Bone marrow (tissue), 2 donors: ENCODE data around the gene BRD9.

Experiments
- DNase-seq, 2 donors: peaks; one replicate each; lab custom pipeline; 2025; lab: John Stamatoyannopoulos, UW

BRD9 gene

DNA sequence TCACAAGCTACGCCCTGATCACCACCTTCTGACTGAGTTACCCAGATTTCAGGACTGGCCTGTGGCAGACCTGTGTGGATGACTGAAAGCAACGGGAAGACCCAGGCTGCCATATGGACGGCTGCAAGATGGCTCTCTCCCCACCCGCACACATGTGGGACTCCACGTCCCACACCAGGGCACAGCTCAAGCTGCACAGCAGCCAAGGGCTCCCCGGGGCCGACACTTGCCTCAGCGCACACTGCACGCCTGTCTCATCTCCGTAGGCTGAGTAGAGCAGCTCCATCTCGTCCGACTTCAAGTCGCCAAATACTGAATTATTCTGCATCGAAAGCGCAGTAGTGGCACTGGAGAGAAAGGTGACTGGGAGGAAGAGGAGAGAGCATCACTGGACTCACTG is 14.5 kb downstream of the BRD9 start:
- no peak for DNase-seq

DNA sequence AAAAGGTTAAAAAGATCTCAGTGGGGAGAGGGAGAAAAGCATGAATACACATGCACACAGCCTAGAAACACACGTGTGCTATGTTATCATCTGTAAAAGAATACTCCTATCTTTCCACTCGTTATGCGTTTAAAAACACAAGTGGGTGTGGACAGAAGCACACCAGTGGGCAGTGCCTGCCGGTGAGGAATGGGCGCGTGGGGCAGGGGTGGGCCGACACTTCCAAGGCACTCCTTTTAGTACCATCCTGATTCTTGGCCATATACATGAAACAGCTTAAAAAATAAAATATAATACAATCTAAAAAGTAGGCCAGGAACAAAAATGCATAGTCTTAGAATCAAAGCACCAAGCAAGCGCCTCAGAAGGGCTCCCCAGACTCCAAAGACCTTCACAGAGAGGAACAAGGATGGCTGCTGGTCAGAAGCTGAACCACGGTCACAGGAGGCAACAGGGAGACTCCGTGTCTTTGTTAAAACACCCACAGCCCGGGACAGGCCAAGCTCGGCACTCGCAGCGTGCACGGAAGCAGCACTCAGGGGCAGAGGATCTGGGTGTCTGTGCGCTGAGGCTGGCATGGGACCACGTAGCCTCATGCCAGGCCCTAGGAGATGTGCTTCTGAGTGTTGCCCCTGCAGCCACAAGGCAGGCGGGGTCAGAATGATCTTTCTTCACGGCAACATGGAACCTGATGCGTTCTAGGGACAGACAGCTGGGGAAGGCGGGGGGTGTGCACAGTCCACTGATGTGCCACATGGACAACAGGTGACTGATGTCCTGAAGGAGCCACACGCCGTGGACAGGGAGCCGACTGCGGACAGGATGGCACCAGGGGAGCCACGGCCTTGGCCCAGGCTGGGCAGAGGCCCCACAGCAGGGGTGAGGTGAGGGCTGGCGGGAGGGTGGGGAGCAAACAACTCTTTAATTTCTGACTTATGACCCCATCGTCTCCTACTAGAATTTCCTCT is 15.9 kb downstream of the BRD9 start:
- no peak for DNase-seq

DNA sequence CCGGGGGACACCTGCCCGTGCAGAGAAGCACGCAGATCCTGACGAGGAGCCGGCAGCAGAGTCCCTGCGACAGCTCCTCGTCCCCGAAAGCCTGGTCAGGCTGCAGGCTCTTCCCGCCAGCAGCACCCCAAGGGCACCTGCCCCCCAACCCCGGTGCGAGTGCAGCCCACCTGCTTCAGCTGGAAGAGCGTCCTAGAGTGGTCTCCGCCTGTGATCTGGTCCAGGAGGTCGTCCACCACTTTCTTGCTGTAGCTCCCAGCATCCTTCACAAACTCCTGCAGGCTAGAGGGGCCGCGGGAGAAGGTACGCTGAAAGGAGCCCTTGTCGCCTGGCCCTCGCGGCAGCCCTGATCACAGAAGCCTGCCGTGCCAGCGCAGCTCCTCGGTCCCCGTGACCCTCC is 16.7 kb downstream of the BRD9 start:
- no peak for DNase-seq

DNA sequence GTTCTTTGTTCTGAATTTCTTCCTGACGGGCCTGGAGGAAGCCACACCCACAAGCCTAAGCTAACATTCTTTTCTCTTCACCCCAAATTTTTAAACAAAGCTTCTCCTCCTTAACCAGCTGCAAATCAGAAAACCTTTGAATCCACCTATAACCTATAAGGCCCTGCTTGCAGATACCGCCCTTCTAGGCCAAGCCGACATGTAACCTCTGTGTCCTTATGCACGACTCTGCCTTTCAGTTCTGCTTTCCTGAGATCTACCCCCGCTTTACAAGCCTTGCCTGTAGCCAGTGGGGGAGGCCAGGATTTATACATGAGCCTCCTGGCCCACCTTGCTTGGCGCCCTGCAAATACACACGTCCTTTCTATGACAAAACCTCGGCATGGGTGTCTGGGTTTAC is 19.3 kb downstream of the BRD9 start:
- no peak for DNase-seq

DNA sequence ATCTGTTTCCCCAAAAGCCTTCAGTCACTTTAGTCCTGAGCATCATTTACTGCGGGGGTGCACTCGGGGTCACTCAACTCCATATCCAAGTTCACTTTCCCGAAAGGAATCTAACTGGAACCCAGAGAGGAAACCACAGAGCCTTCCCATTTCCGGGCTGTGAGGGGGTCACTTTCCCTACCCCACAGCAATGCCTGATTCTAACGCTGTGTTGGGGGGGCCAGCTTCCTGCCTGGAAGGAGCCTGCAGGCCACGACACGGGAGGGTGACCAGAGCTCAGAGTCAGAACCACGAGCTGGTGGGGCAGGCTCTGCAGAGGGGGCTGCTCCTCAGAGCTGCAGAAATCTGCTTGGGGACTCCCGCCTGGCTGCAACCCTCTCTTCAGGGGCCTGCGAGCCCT is 20.3 kb downstream of the BRD9 start:
- DNase-seq = no peak

- DNase-seq = no peak
Measured at GRCh38 chr5:871596-872298, 20.9 kb downstream of the BRD9 start.

- no peak for DNase-seq
Measured at GRCh38 chr5:870956-871355, 21.6 kb downstream of the BRD9 start.

- DNase-seq = no peak
Measured at GRCh38 chr5:868428-869135, 24.0 kb downstream of the BRD9 start.

- no peak for DNase-seq
Measured at GRCh38 chr5:867300-867870, 25.2 kb downstream of the BRD9 start.

DNA sequence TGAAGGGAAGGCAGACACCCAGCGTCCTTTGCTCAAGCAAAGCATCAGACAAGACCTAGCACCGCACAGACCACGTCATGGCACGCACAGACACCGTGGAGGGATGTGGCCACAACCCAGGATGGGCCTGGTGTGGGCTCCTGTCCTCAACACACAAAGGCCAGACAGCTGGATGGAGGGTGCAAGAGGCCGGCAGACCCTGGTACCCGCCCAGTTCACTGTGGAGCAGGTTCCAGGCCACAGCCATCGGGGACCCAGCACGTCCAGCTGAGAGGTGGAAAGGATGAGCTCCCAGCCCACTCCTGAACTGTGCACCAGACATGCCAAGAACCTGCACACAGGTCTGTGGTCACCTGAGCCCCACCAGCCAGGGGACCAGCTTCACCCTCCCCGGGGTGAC is 26.8 kb downstream of the BRD9 start:
- no peak for DNase-seq

DNA sequence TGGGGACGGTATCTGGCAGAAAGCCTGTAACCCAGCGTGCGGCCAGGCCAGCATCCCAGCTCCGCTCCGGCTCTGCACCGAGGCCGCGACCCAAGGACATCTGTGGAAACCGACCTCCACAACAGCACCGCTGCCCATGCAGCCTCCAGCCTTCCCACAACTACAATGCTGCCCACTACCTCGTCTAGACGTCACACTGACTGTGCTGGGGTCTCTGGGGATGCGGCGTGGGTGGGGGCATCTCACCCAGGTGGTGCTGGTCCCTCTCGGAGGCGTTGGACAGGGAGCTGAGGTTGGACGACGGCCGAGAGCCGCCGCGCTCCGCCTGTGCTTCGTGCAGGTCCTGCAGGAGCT is 27.5 kb downstream of the BRD9 start:
- no peak for DNase-seq

DNA sequence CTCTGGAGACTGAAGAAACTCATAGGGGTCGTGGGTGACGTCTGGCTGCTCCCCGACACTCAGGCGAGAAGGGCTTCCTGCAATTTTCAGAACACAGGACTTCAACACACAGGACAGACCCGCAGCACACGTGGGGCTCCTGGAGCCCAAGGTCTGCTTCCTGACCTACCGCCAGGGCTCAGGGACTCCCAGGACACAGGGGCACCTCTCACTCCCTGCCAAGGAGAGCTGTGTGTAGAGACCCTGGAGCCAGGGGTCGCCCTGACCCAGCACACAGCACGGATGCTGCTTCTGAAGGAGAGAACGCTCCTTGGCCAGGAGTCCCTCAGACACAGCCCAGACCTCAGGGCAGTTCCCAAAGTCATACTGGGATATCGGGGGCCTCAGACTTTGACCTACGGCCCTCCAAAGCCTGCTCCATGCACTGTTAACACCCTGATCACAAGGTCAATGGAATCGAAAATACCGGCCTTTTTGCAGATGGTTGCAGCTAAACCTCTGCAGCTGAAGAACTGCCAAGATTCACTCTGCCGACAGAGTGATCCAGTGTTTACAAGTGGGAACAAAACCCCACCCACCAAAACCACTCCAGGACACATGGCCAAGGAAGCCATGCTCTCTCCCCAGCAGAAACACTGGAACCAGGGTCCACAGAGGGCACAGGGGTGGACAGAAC is 28.0 kb downstream of the BRD9 start:
- no peak for DNase-seq

DNA sequence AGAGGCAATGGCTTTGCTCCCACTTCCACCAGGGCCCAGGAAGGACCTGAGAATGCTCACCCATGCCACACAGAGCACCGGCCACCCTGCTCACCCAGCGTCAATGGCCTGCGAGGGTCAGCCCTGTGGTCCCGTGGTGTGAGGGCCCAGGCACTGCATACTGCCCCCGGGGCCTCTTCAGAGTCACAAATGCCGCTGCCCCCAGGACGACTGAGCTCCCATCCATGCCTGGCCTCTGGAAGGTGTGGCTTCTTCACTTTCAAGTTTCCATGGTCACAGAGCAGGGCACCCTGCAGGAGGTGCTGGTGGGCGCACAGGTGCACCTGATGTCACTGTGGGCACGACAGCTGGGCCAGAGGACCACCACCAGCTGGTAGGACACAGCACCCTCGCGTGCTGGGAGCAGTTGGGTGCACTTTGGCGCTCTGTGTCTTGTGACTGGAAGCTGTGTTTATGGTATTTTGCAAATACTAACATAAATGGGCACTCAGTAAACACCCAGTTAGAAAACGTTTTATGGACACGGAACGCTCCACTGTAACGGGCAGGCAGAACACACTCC is 29.3 kb downstream of the BRD9 start:
- DNase-seq = no peak

DNA sequence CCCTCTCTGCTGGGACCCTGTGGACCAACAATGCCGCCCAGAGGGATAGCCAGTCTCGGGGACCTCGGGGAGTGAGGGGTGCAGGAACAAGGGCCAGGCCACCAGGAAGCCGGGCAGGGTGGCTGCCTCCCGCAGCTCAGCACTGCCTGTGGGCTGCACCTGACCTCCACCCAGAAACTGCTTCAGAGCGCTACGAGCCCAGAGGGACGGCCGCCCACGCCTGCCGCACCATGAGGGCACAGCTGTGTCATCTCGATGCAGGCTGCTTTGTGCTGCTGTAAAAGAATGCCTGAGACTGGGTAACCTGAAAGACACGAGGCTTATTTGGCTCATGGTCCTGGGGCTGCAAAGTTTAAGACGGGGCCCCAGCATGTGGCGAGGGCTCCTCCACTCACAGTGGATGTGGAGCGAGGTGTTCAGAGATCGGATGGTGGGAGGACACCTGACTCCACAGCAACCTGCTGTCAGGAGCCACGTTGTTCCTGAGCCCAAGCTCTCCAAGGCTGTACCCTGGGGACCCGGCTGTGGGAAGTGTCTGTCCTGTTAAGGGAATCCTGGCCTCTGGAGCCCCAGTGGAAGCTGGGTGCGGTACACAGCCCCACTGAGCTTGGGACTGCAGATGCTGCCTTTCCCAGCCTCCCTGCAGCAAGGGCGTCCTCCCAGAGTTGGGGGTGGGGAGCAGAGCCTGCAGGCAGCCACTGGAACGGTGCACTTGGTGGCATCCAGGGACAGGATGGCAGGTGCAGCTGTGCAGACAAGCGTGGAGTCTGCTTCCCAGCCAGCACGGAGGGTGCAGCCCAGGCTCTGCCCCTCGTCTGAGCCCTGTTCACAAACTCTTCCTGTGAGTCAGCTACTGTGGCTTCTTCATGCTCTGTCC is 30.0 kb downstream of the BRD9 start:
- DNase-seq = no peak

DNA sequence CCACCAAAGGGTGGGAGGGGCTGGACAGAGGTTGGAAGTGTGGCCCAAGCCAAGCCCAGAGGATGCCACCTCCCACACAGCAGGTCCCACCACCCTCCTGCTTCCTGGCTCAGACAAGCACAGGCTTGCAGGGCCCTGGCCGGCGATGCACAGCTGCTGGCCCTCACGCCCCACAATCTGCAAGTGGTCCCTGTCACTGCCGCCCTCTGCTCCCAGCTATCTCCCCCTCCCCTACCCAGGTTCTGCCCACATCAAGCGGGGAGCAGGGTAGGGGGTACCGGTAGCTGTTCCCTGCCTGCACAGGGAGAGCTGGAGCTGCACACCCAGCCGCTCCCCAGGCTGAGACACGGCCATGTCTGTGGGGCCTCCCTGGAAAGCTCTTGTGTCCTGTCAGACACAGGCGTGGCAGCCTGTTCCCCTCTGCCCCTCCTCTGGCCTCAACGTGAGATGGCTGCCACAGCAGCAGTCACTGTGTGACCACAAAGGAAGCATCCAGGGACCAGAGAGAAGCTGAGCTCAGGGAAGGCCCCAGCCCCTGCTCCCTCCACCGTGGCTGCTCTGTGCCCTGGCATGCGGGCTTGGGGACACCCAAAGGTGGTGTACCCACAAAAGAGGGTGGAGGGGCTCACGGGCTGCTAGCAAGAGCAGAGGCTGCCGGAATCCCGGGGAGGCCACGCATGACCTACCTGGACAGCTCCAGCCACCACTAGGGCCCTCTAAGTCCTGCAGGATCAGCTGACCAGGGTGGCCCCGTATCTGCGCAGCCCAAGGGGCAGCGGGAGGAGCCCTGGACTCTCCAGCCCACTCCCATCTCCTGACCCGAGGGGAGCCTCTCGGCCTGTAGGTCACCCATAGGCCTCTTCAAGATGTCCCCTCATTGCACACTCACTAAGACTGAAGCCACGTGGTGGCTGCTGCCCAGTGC is 30.9 kb downstream of the BRD9 start:
- DNase-seq = no peak

- DNase-seq = no peak
Measured at GRCh38 chr5:860506-861150, 32.0 kb downstream of the BRD9 start.

DNA sequence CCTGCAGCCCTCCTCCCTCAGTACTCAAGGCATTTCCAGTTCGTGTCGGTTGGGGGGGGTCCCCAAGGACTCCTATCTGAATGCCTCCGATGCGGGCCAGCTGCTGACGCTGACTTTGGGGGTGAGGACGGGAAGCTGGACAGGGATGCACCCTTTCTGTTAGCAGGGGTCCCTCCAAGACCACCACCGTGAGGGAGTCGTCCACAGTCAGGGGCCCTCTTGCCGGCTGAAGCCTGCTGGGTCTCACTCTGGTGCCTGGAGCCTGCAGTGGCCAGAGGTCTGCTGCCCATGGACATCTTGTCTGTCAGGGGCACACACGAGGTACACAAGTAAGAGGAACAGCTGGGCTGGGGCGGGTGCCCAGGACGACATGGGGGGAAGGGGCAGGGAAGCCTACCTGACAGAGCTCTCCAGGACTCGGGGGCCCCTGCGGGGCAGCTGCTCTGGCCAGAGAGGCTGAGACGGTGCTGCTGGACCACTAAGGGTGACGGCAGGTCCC is 32.8 kb downstream of the BRD9 start:
- DNase-seq = no peak

DNA sequence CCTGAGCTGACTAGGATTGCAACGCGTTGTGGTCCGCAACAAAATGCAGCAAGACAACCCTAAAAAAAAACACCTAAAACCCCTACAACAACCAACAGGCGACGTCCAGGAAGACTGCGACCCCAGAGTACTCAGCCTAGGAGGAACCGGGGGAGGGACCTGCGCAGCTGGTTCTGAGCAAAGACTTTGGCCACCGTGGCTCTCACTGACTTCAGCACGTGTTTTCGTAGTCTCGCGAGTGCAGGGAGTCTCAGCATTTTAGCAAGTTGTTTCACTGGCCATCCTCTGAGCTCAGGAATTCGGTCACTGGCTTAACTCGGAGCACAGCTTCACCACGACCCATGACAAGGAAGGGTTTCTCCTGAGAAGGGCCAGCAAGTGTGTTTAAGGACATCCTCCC is 33.2 kb downstream of the BRD9 start:
- no peak for DNase-seq

- DNase-seq = no peak
Measured at GRCh38 chr5:858726-859125, 33.9 kb downstream of the BRD9 start.
